GM12878 (cell line): ENCODE results near the gene SLC30A7. TPM values are rescaled to one million over a fixed set of nuclear protein-coding genes. Genes with fewer than 3 reads are reported as not detected.
A peak's percentile ranks its signal among the peaks of the same experiment; 100 is the strongest.

Experiments
- ATAC-seq: fragments of 200-7000 bp; cut with Tn5 transposase; 3 replicates; pipeline ENCODE4 v1.9.1; 2020; ENCODE audit warnings: mild to moderate bottlenecking, moderate library complexity
- BruUV-seq: library from RNA; stranded (reverse); fragments of 400-500 nt; replicated peaks from 2 replicates; lab custom pipeline; 2021; lab: Mats Ljungman, UMichigan
- CTCF ChIA-PET: fragments of 300-600 bp; sonication (Branson Sonifier 250); formaldehyde crosslinking; extraction: SDS; loops from one replicate; lab custom pipeline; 2021; ENCODE audit warnings: inconsistent platforms; lab: Yijun Ruan, JAX
- POLR2A ChIA-PET: fragments of 350-600 bp; formaldehyde crosslinking; extraction: SDS; loops from one replicate; lab custom pipeline; 2021; ENCODE audit warnings: inconsistent platforms; lab: Charles Lee
- RAD21 ChIA-PET: fragments of 300-600 bp; sonication (Branson Sonifier 250); formaldehyde crosslinking; loops from one replicate; lab custom pipeline; 2023; ENCODE audit warnings: antibody characterized with exemption; ENCODE audit not compliant: unreplicated experiment; lab: Charles Lee
- SMC1A ChIA-PET: fragments of 300-600 bp; sonication (Branson Sonifier 250); formaldehyde crosslinking; loops from one replicate; lab custom pipeline; 2023; ENCODE audit not compliant: unreplicated experiment, uncharacterized antibody; lab: Charles Lee
- DNase-seq: peaks from one replicate; pipeline ENCODE4 v3.0.0-alpha.2; 2011; ENCODE audit warnings: low read depth, low spot score
- FAIRE-seq: peaks from 3 replicates; lab custom pipeline; 2011; peaks lifted over from hg19 to GRCh38; lab: Jason Lieb, UNC
- H2AFZ ChIP-seq: 2 replicates; pipeline ENCODE4 v1.6.0; 2011; ENCODE audit warnings: low read depth, low read length, control low read depth; ENCODE audit not compliant: control insufficient read depth
- H3K27ac ChIP-seq: 2 replicates; pipeline ENCODE4 v1.5.1; 2011; ENCODE audit warnings: control low read depth; ENCODE audit not compliant: control insufficient read depth, insufficient read depth
- H3K27me3 ChIP-seq, 2 experiments: replicated peaks in 1 of 2; 2 replicates each; pipeline versions ENCODE4 v1.6.0 to v1.6.1; 2011; ENCODE audit warnings: low read length in 1 of 2; ENCODE audit not compliant: control insufficient read depth in 2 of 2, insufficient read depth in 2 of 2
- H3K36me3 ChIP-seq, 2 experiments: 2 replicates each; pipeline ENCODE4 v1.5.1; 2011; ENCODE audit warnings: low read length in 1 of 2; ENCODE audit not compliant: control insufficient read depth in 2 of 2, insufficient read depth in 2 of 2
- H3K4me1 ChIP-seq: 2 replicates; pipeline ENCODE4 v1.6.1; 2011; ENCODE audit warnings: mild to moderate bottlenecking, low read length, moderate library complexity, mixed read lengths; ENCODE audit not compliant: control insufficient read depth, insufficient read depth
- H3K4me2 ChIP-seq: 2 replicates; pipeline ENCODE4 v1.6.0; 2011; ENCODE audit warnings: control low read depth; ENCODE audit not compliant: control insufficient read depth, insufficient read depth
- H3K4me3 ChIP-seq: fragments of 200-600 bp; sonication (generic); 2 replicates; pipeline ENCODE4 v1.5.1; 2016
- H3K79me2 ChIP-seq: 2 replicates; pipeline ENCODE4 v1.6.0; 2011; ENCODE audit warnings: low read length; ENCODE audit not compliant: control insufficient read depth, insufficient read depth
- H3K9ac ChIP-seq: 2 replicates; pipeline ENCODE4 v1.8.0; 2011; ENCODE audit warnings: low read length, control low read depth, mixed read lengths; ENCODE audit not compliant: control insufficient read depth, insufficient read depth
- H3K9me3 ChIP-seq: replicated peaks from 3 replicates; pipeline ENCODE4 v1.5.1; 2011; ENCODE audit warnings: mild to moderate bottlenecking, low read length; ENCODE audit not compliant: control insufficient read depth, insufficient read depth
- H4K20me1 ChIP-seq: 2 replicates; pipeline ENCODE4 v1.6.0; 2011; ENCODE audit not compliant: control insufficient read depth, insufficient read depth
- EP300 ChIP-seq, 2 experiments: fragments of 150-350 bp in 1 of 2; IDR thresholded peaks; 2 replicates each; pipeline ENCODE4 v1.6.1; 2011 to 2012; ENCODE audit warnings: low read depth in 2 of 2, low read length in 2 of 2, borderline replicate concordance in 1 of 2, improper control_type of control experiment in 1 of 2, inconsistent platforms in 1 of 2; ENCODE audit not compliant: control insufficient read depth in 1 of 2
- MEF2B ChIP-seq: fragments of 450-650 bp; IDR thresholded peaks from 2 replicates; pipeline ENCODE4 v1.6.1; 2018; ENCODE audit warnings: mild to moderate bottlenecking, moderate library complexity; ENCODE audit not compliant: partially characterized antibody, poor library complexity, severe bottlenecking
- MYB ChIP-seq: fragments of 150-350 bp; IDR thresholded peaks from 2 replicates; pipeline ENCODE4 v1.6.1; 2014; ENCODE audit warnings: mild to moderate bottlenecking, low read depth, low read length, borderline replicate concordance
- NFYB ChIP-seq: IDR thresholded peaks from 2 replicates; pipeline ENCODE4 v1.6.1; 2011; ENCODE audit warnings: low read depth, mild to moderate bottlenecking, low read length, improper control_type of control experiment, moderate library complexity; ENCODE audit not compliant: insufficient read depth
- NRF1 ChIP-seq: conservative IDR thresholded peaks from 2 replicates; pipeline ENCODE4 v1.6.1; 2011; ENCODE audit warnings: mild to moderate bottlenecking, low read depth, low read length, improper control_type of control experiment
- POLR2A ChIP-seq: IDR thresholded peaks from 2 replicates; pipeline ENCODE4 v1.6.1; 2011; ENCODE audit warnings: low read depth, mild to moderate bottlenecking, low read length
- POLR2AphosphoS5 ChIP-seq: IDR thresholded peaks from 2 replicates; pipeline ENCODE4 v1.6.1; 2011; ENCODE audit warnings: mild to moderate bottlenecking, low read length, inconsistent platforms
- RB1 ChIP-seq: fragments of 450-650 bp; formaldehyde crosslinking; IDR thresholded peaks from 2 replicates; pipeline ENCODE4 v1.6.1; 2017; ENCODE audit warnings: mild to moderate bottlenecking, borderline replicate concordance
- RBBP5 ChIP-seq: fragments of 200-600 bp; sonication (generic); conservative IDR thresholded peaks from 2 replicates; pipeline ENCODE4 v1.6.1; 2016
- SMAD1 ChIP-seq: fragments of 450-650 bp; IDR thresholded peaks from 2 replicates; pipeline ENCODE4 v1.6.1; 2018; ENCODE audit warnings: mild to moderate bottlenecking, low read depth; ENCODE audit not compliant: partially characterized antibody
- STAT1 ChIP-seq: fragments of 450-650 bp; conservative IDR thresholded peaks from 2 replicates; pipeline ENCODE4 v1.6.1; 2014; ENCODE audit warnings: antibody characterized with exemption, mild to moderate bottlenecking
- ZNF384 ChIP-seq: IDR thresholded peaks from 2 replicates; pipeline ENCODE4 v1.6.1; 2012; ENCODE audit warnings: low read depth, mild to moderate bottlenecking, low read length, improper control_type of control experiment, borderline replicate concordance
- WGBS: methylation state at CpG from one replicate; pipeline ENCODE4 v1.1.6; 2016; ENCODE audit warnings: low lambda C conversion rate; ENCODE audit not compliant: insufficient replicate concordance, insufficient coverage; ENCODE audit errors: missing lambda C conversion rate; 5-methylcytosine and 5-hydroxymethylcytosine counted together
- in situ Hi-C: fragments of 300-500 bp; cut with MboI; formaldehyde crosslinking; loops from 9 replicates; pipeline ENCODE4 v1.14.3; 2018; ENCODE audit warnings: mixed read lengths
- intact Hi-C: fragments of 100-400 bp; cut with micrococcal nuclease; formaldehyde crosslinking; loops from one replicate; pipeline ENCODE4 v1.14.2; 2022; ENCODE audit not compliant: unreplicated experiment
- polyA plus RNA-seq, 11 experiments: library from polyadenylated mRNA; depleted of rRNA in 4 of 11; unstranded in 6 of 11; stranded (reverse) in 5 of 11; fragments of >200 nt; fragmentation: Nextera tagmentation in 4 of 11; fragmentation: Illumina TruSeq in 1 of 11; extraction: Ambion mirVana in 4 of 11; extraction: Trizol in 1 of 11; gene quantifications; 1 replicate in 1 of 11; 2 replicates in 10 of 11; pipeline versions ENCODE4 v1.2.1 to v1.2.3, GENCODE V29; 2011 to 2016; ENCODE audit warnings: inconsistent platforms in 2 of 11, missing spikeins in 2 of 11, low read depth in 1 of 11
- total RNA-seq, 4 experiments: library from RNA; depleted of rRNA in 3 of 4; stranded (reverse); fragments of >200 nt in 3 of 4; fragmentation: Illumina TruSeq in 1 of 4; extraction: Trizol in 1 of 4; gene quantifications; 2 replicates each; pipeline versions ENCODE4 v1.2.1 to v1.2.3, GENCODE V29; 2013 to 2021
- TF ChIP-seq, protein P1 (sequence below): fragments of 450-650 bp; formaldehyde crosslinking; IDR thresholded peaks from 2 replicates; pipeline ENCODE4 v1.5.0; 2022; ENCODE audit warnings: mild to moderate bottlenecking, missing genetic modification characterization
- TF ChIP-seq, protein P2 (sequence below): IDR thresholded peaks from 2 replicates; pipeline ENCODE4 v1.6.1; 2012; ENCODE audit warnings: low read depth, low read length, improper control_type of control experiment
- TF ChIP-seq, protein P3 (sequence below): fragments of 450-650 bp; IDR thresholded peaks from 2 replicates; pipeline ENCODE4 v1.6.1; 2017; ENCODE audit warnings: antibody characterized with exemption, mild to moderate bottlenecking, moderate library complexity

Gene SLC30A7
- total and polyA plus RNA-seq, 10 of the 15 experiments (the other 5 are each of a cell fraction or from before 2014, with no cell fraction given), result 4.4 to 23.3 (median 16.9) TPM

DNA sequence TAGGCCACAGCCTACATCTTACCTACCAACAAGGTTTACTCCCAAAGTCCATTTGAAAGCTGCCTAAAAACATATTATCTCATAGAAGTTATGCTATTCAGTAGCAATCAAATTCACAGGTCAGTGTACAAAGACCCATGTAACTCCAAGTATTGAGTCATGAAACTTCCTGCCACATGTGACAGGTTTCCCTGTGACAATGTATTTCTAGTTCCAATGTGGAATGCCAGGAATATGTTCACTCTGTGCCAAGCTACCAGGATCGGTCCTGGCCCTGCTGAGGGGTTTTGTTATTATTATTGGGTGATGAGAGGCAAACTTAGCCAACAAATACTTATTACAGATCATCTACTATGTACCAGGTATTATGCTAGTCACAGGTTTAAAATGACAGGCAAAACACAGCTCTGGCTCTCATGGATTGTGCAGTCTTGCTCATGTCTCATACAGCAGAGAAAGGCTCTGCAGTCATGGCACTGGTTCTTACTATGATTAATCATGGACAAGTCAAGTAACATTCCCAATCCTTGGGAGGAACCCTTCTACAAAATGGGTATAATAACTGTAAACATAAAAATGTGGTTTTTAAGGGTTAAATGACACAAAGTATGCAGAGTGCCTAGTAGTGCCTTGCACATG, 107.2 kb downstream of the SLC30A7 start:
- TF ChIP-seq SMAD1, result no peak
- TF ChIP-seq NRF1, result no peak
- TF ChIP-seq, protein P1, sequence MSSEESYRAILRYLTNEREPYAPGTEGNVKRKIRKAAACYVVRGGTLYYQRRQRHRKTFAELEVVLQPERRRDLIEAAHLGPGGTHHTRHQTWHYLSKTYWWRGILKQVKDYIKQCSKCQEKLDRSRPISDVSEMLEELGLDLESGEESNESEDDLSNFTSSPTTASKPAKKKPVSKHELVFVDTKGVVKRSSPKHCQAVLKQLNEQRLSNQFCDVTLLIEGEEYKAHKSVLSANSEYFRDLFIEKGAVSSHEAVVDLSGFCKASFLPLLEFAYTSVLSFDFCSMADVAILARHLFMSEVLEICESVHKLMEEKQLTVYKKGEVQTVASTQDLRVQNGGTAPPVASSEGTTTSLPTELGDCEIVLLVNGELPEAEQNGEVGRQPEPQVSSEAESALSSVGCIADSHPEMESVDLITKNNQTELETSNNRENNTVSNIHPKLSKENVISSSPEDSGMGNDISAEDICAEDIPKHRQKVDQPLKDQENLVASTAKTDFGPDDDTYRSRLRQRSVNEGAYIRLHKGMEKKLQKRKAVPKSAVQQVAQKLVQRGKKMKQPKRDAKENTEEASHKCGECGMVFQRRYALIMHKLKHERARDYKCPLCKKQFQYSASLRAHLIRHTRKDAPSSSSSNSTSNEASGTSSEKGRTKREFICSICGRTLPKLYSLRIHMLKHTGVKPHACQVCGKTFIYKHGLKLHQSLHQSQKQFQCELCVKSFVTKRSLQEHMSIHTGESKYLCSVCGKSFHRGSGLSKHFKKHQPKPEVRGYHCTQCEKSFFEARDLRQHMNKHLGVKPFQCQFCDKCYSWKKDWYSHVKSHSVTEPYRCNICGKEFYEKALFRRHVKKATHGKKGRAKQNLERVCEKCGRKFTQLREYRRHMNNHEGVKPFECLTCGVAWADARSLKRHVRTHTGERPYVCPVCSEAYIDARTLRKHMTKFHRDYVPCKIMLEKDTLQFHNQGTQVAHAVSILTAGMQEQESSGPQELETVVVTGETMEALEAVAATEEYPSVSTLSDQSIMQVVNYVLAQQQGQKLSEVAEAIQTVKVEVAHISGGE (CRISPR knock-in tag), result no peak
- TF ChIP-seq, protein P2, sequence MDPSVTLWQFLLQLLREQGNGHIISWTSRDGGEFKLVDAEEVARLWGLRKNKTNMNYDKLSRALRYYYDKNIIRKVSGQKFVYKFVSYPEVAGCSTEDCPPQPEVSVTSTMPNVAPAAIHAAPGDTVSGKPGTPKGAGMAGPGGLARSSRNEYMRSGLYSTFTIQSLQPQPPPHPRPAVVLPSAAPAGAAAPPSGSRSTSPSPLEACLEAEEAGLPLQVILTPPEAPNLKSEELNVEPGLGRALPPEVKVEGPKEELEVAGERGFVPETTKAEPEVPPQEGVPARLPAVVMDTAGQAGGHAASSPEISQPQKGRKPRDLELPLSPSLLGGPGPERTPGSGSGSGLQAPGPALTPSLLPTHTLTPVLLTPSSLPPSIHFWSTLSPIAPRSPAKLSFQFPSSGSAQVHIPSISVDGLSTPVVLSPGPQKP, result no peak
- TF ChIP-seq RB1, result no peak
- no peak for TF ChIP-seq POLR2A
- no peak for TF ChIP-seq MYB
- no peak for TF ChIP-seq ZNF384
- TF ChIP-seq, protein P3, sequence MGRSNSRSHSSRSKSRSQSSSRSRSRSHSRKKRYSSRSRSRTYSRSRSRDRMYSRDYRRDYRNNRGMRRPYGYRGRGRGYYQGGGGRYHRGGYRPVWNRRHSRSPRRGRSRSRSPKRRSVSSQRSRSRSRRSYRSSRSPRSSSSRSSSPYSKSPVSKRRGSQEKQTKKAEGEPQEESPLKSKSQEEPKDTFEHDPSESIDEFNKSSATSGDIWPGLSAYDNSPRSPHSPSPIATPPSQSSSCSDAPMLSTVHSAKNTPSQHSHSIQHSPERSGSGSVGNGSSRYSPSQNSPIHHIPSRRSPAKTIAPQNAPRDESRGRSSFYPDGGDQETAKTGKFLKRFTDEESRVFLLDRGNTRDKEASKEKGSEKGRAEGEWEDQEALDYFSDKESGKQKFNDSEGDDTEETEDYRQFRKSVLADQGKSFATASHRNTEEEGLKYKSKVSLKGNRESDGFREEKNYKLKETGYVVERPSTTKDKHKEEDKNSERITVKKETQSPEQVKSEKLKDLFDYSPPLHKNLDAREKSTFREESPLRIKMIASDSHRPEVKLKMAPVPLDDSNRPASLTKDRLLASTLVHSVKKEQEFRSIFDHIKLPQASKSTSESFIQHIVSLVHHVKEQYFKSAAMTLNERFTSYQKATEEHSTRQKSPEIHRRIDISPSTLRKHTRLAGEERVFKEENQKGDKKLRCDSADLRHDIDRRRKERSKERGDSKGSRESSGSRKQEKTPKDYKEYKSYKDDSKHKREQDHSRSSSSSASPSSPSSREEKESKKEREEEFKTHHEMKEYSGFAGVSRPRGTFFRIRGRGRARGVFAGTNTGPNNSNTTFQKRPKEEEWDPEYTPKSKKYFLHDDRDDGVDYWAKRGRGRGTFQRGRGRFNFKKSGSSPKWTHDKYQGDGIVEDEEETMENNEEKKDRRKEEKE, result no peak
- TF ChIP-seq NFYB, result no peak
- TF ChIP-seq RBBP5, result no peak
- TF ChIP-seq EP300 (IDR thresholded peaks at IDR 0.05; ENCODE audit: borderline replicate concordance in 1 of 2, control insufficient read depth in 1 of 2, low read depth in 2 of 2, low read length in 2 of 2), result no peak
- no peak for TF ChIP-seq POLR2AphosphoS5
- no peak for TF ChIP-seq MEF2B
- TF ChIP-seq STAT1, result no peak
- Histone ChIP-seq H4K20me1 (no peaks in the 10 kb centered on the region), H3K79me2 (no peaks in the 10 kb centered on the region), H3K27ac (no peak overlapping the region), H2AFZ (no peak overlapping the region), H3K27me3 (no peaks in the 10 kb centered on the region), H3K4me3 (no peak overlapping the region), H3K9me3 (no peaks in the 10 kb centered on the region; the same call in 2 of the 3 replicates), H3K36me3 (0 out of 4 replicates have a peak, but pooled peaks cover 0 to 3% of the 10 kb centered on the region in 2 experiments), H3K4me1 (peaks cover 11% of the 10 kb centered on the region; the same call in 1 of the 2 replicates), H3K9ac (no peak overlapping the region), H3K4me2 (no peak overlapping the region)
- intact Hi-C loops, result no loop called here
- in situ Hi-C loops, result no loop called here
- DNase-seq (no peak), ATAC-seq (0 out of 3 replicates have a peak, but pooled peaks have one; percentile 33), FAIRE-seq (no peak)
- CTCF ChIA-PET, result interaction anchor here (0.9 to 1.6 kb wide), 3 partner anchors 10 to 29 kb away, joined by 3 read pairs; no protein-coding TSS in a partner anchor
- no TSS peak for BruUV-seq
- SMC1A ChIA-PET, result interaction anchor here (0.7 to 2.5 kb wide), 4 partner anchors 10 to 81 kb away, joined by 3 to 8 read pairs (median 4); no protein-coding TSS in a partner anchor
- POLR2A ChIA-PET, result no interaction called here
- 42% methylated on average over 1 of the region's 1 CpG for WGBS
- RAD21 ChIA-PET, result interaction anchor here (0.6 kb wide), 1 partner anchor 23 kb away, joined by 3 read pairs; no protein-coding TSS in a partner anchor
